Chondrocyte (in vitro differentiated cells): ENCODE measurements around the gene CTU1. TPM values are rescaled to one million over a fixed set of nuclear protein-coding genes. Genes with fewer than 3 reads are reported as not detected.

Experiments used
- DNase-seq: peaks from one replicate; pipeline ENCODE4 v3.0.0; 2021; ENCODE audit warnings: mixed read lengths, low spot score
- H3K27ac Mint-ChIP-seq: one replicate; pipeline ENCODE4 v1.8.0; 2021; ENCODE audit warnings: mild to moderate bottlenecking, moderate library complexity, mixed read lengths; ENCODE audit not compliant: unreplicated experiment
- H3K27me3 Mint-ChIP-seq: 2 replicates; pipeline ENCODE4 v1.8.0; 2021; ENCODE audit warnings: low read depth, mixed read lengths
- H3K36me3 Mint-ChIP-seq: 2 replicates; pipeline ENCODE4 v1.8.0; 2021; ENCODE audit warnings: low read depth, mixed read lengths
- H3K4me1 Mint-ChIP-seq: 2 replicates; pipeline ENCODE4 v1.8.0; 2021; ENCODE audit warnings: low read depth, mild to moderate bottlenecking, mixed read lengths
- H3K4me3 Mint-ChIP-seq: one replicate; pipeline ENCODE4 v1.8.0; 2021; ENCODE audit warnings: mild to moderate bottlenecking, moderate library complexity, mixed read lengths; ENCODE audit not compliant: unreplicated experiment
- H3K9me3 Mint-ChIP-seq: 2 replicates; pipeline ENCODE4 v1.8.0; 2021; ENCODE audit warnings: low read depth, mixed read lengths
- total RNA-seq: library from RNA; stranded (reverse); gene quantifications from 3 replicates; pipeline ENCODE4 v1.2.1, GENCODE V29; 2021
- TF ChIP-seq, protein P1 (sequence below): fragments of 200-600 bp; sonication (generic); IDR thresholded peaks from 2 replicates; pipeline ENCODE4 v1.5.0; 2021; ENCODE audit warnings: antibody characterized with exemption, mild to moderate bottlenecking, moderate library complexity

Gene CTU1
- total RNA-seq, 1 donor from 2014 or later = 6.1 TPM

GRCh38 chr19:51094696-51095279 is 13.4 kb downstream of the CTU1 start:
- H3K36me3 Mint-ChIP-seq = peaks cover 9% of the 10 kb centered on the region
- H3K27me3 Mint-ChIP-seq = no peaks in the 10 kb centered on the region
- no peak for DNase-seq
- no peak overlapping the region for H3K27ac Mint-ChIP-seq
- no peaks in the 10 kb centered on the region for H3K9me3 Mint-ChIP-seq
- TF ChIP-seq, protein P1, sequence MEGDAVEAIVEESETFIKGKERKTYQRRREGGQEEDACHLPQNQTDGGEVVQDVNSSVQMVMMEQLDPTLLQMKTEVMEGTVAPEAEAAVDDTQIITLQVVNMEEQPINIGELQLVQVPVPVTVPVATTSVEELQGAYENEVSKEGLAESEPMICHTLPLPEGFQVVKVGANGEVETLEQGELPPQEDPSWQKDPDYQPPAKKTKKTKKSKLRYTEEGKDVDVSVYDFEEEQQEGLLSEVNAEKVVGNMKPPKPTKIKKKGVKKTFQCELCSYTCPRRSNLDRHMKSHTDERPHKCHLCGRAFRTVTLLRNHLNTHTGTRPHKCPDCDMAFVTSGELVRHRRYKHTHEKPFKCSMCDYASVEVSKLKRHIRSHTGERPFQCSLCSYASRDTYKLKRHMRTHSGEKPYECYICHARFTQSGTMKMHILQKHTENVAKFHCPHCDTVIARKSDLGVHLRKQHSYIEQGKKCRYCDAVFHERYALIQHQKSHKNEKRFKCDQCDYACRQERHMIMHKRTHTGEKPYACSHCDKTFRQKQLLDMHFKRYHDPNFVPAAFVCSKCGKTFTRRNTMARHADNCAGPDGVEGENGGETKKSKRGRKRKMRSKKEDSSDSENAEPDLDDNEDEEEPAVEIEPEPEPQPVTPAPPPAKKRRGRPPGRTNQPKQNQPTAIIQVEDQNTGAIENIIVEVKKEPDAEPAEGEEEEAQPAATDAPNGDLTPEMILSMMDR = peak; percentile 77
- H3K4me1 Mint-ChIP-seq = peaks cover 2% of the 10 kb centered on the region
- no peak overlapping the region for H3K4me3 Mint-ChIP-seq

GRCh38 chr19:51093510-51094345 is 14.5 kb downstream of the CTU1 start:
- Mint-ChIP-seq H3K27ac (no peak overlapping the region), H3K9me3 (no peaks in the 10 kb centered on the region), H3K36me3 (peaks cover 5% of the 10 kb centered on the region), H3K4me1 (peaks cover 2% of the 10 kb centered on the region), H3K4me3 (no peak overlapping the region), H3K27me3 (no peaks in the 10 kb centered on the region)
- DNase-seq = no peak
- TF ChIP-seq, protein P1 = no peak

- Mint-ChIP-seq H3K4me1 (peaks cover 2% of the 10 kb centered on the region), H3K4me3 (no peak overlapping the region), H3K9me3 (no peaks in the 10 kb centered on the region), H3K27ac (no peak overlapping the region), H3K27me3 (no peaks in the 10 kb centered on the region), H3K36me3 (peaks cover 5% of the 10 kb centered on the region)
- TF ChIP-seq, protein P1 = no peak
- no peak for DNase-seq
Measured at GRCh38 chr19:51093101-51093500, 15.1 kb downstream of the CTU1 start.

DNA sequence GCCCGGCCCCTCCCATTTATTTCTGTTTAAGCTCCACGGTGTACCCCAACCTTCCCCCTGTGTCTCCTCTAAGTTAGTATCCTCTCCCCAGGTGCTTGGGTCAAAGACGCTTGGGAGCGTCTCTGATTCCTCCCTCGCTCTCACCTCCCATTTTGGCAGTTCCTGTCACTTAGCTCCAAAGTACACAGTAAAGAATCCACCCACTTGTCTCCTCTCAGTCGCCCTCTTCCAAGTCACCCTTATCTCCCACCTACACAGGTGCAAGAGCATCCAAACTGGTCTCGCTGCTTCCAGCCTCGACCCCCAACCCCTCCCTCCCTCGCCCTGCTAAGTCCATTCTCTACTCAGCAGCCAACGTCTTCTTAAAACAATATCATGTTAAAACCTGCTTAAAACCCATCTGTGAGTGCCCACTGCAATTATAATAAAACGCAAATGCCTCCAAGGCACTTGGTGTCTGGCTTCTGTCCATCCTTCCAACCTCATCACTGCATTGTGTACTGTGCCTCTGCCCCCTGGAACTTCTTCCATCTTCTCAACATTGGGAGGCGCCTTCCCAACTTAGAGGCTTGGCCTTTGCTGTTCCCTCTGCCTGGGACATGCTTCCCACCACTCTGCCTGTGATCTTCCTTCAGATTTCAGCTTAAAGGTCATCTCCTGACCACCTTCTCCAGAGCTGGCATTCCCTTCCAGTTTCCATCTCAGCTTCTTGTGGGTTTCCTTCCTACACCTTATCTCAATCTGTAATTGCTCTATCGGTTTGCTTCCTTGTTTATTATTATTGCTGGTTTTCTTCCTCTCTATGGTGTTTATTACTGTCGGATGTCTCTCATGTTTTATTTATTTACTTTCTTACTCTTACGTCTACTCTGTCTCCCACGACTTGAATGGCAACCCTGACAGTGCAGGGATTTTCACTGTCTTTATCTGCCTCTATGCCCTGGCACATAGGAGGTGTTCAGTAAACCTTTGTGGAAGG is 16.0 kb downstream of the CTU1 start:
- Mint-ChIP-seq H3K9me3 (no peaks in the 10 kb centered on the region), H3K4me1 (peaks cover 2% of the 10 kb centered on the region), H3K4me3 (no peak overlapping the region), H3K27me3 (no peaks in the 10 kb centered on the region), H3K27ac (no peak overlapping the region), H3K36me3 (peaks cover 6% of the 10 kb centered on the region)
- no peak for DNase-seq
- TF ChIP-seq, protein P1 = no peak

- H3K9me3 Mint-ChIP-seq = no peaks in the 10 kb centered on the region
- H3K36me3 Mint-ChIP-seq = peaks cover 2% of the 10 kb centered on the region
- TF ChIP-seq, protein P1 = no peak
- no peak overlapping the region for H3K4me3 Mint-ChIP-seq
- H3K4me1 Mint-ChIP-seq = peaks cover 2% of the 10 kb centered on the region
- H3K27ac Mint-ChIP-seq = no peak overlapping the region
- no peak for DNase-seq
- H3K27me3 Mint-ChIP-seq = no peaks in the 10 kb centered on the region
Measured at GRCh38 chr19:51091126-51091525, 17.1 kb downstream of the CTU1 start.
